ENCODE results near the gene CFAP92. TPM values are rescaled to one million over a fixed set of nuclear protein-coding genes. Genes with fewer than 3 reads are reported as not detected.
A peak's percentile ranks its signal among the peaks of the same experiment; 100 is the strongest.

Gene CFAP92, protein sequence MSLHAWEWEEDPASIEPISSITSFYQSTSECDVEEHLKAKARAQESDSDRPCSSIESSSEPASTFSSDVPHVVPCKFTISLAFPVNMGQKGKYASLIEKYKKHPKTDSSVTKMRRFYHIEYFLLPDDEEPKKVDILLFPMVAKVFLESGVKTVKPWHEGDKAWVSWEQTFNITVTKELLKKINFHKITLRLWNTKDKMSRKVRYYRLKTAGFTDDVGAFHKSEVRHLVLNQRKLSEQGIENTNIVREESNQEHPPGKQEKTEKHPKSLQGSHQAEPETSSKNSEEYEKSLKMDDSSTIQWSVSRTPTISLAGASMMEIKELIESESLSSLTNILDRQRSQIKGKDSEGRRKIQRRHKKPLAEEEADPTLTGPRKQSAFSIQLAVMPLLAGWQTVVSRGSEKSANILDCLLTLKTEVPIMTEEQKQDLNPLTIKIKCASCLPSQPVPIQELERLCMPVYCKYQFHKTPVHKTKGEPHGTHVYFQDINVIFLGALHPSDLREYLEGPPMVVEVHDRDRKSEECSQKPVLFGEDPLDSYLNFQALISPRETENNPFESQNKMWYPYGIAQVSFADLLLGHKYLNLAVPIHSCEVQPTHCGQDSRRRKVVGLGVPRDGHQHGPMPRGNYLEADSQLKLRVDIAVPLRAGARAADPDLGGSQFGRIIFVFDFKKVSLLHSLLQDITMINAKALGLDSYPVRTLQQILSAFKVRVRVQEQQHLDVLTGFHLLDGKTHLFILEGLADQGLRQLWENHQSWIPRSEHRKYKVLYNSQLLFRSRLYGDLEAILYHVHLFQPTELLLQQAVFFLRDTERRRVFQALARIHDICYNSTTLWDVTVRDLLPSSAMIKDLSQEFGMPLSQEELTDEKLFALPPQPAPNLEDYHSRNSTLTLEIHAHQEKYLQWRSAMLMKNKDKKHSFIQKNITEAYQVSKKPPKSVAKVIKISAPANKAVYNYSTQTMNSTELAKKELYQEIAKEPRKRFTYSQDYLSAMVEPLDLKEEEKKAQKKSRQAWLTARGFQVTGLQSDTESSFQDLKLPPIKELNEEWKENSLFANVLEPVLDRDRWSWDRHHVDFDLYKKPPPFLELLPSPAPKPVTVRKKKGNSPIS
- total RNA-seq = not detected in 2 replicates

DNA sequence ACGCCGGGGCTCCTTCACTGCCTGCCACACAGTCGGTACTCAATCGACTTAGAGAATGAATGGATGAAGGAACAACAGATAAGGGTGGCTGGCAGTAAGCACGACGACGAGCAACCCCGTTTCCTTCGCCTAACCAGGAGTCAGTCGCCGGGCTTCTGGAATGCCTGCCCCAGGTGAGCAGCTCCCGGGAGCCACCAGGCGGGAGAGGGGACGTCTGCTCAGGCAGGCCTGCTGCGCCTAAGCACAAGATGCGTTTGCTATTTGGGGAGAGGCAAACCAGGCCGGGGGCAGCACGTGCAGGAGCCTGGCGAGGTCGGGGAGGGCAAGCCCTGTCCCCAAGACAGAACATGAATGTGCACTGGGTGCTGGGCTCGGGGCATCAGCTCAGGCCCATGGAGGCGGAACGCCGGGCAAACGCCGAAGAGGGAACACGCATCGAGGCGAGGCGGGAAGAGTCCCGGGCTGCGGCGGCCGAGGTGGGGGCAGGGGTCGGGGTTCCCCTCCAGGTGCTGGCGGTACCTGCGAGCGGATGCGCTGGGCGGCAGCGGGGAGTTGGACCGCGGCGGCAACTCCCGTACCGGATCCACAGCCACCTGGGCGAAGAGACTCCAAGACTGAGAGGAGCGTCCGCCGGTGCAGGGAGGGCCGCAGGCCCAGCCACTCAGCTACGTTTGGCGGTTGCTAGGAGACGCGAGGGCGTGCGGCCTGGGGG, at the start of gene CFAP92:
CFAP92 (minus strand) TSS at position 616 of the 712 bp plus-strand sequence. CDS start 772 bp downstream, outside the sequence.
- no peak for DNase-seq (ENCODE audit: low read depth)
- peak within 1 kb of the TSS; percentile 46 for H3K4me3 ChIP-seq (ENCODE audit: low read depth, low read length)
- TF ChIP-seq, protein P1, sequence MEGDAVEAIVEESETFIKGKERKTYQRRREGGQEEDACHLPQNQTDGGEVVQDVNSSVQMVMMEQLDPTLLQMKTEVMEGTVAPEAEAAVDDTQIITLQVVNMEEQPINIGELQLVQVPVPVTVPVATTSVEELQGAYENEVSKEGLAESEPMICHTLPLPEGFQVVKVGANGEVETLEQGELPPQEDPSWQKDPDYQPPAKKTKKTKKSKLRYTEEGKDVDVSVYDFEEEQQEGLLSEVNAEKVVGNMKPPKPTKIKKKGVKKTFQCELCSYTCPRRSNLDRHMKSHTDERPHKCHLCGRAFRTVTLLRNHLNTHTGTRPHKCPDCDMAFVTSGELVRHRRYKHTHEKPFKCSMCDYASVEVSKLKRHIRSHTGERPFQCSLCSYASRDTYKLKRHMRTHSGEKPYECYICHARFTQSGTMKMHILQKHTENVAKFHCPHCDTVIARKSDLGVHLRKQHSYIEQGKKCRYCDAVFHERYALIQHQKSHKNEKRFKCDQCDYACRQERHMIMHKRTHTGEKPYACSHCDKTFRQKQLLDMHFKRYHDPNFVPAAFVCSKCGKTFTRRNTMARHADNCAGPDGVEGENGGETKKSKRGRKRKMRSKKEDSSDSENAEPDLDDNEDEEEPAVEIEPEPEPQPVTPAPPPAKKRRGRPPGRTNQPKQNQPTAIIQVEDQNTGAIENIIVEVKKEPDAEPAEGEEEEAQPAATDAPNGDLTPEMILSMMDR (conservative IDR thresholded peaks at IDR 0.05; ENCODE audit: low read depth, low read length) = no peak

GRCh38 chr3:129040579-129041300, 46.9 kb upstream of the CFAP92 start:
- DNase-seq (ENCODE audit: low read depth) = no peak

DNA sequence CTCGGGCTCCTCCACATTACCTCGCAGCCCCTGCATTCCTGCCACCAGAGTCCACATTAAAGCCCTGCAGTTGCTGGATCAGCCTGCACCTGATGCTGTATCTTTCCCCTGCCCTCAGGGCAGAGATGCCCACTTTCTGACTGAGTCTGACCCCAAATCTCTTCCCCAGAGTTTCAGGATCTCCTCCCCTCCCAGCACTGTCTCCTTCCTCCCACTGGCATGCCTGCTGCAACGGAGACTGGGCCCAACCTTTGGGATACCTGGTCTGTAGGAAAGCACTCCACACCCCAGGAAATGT, 46.1 kb upstream of the CFAP92 start:
- TF ChIP-seq, protein P1 (conservative IDR thresholded peaks at IDR 0.05; ENCODE audit: low read depth, low read length) = no peak
- no peak overlapping the region for H3K4me3 ChIP-seq (ENCODE audit: low read depth, low read length)
- no peak for DNase-seq (ENCODE audit: low read depth)

More at GRCh38 chr3:129040579-129041300, 46.9 kb upstream of the CFAP92 start:
- no peak overlapping the region for H3K4me3 ChIP-seq (ENCODE audit: low read depth, low read length)
- TF ChIP-seq, protein P1 (conservative IDR thresholded peaks at IDR 0.05; ENCODE audit: low read depth, low read length) = no peak

GRCh38 chr3:129039271-129040038, 45.6 kb upstream of the CFAP92 start:
- TF ChIP-seq, protein P1 (conservative IDR thresholded peaks at IDR 0.05; ENCODE audit: low read depth, low read length) = no peak
- no peak for DNase-seq (ENCODE audit: low read depth)
- no peak overlapping the region for H3K4me3 ChIP-seq (ENCODE audit: low read depth, low read length)

GRCh38 chr3:129038121-129038855, 44.4 kb upstream of the CFAP92 start:
- no peak for DNase-seq (ENCODE audit: low read depth)
- no peak overlapping the region for H3K4me3 ChIP-seq (ENCODE audit: low read depth, low read length)
- TF ChIP-seq, protein P1 (conservative IDR thresholded peaks at IDR 0.05; ENCODE audit: low read depth, low read length) = no peak

All from epithelial cell of proximal tubule (primary cell).